ENCODE results near the gene RNF151.

DNA sequence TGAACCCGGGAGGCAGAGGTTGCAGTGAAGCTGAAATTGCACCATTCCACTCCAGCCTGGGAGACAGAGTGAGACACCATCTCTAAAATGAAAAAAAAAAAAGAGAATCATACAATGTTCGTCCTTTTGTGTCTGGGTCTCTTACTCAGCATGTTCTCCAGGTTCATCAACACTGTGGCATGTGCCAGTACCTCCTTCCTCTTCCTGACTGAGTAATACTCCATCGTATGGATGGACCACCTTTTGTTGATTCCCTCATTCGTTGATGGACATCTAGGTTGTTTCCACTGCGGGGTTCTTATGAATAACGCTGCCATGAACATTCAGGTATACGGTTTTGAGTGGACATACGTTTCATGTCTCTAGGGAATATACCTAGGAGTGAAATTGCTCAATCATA lies 44.3 kb upstream of the RNF151 start:
- no peak for TF ChIP-seq POLR2AphosphoS5 (IDR thresholded peaks at IDR 0.05)
- TF ChIP-seq CTCF (IDR thresholded peaks at IDR 0.05) = no peak
- TF ChIP-seq POLR2A (IDR thresholded peaks at IDR 0.05) = no peak
- TF ChIP-seq EP300 (IDR thresholded peaks at IDR 0.05) = no peak

Data from suprapubic skin (tissue), 4 donors.